NK-92 (cell line): ENCODE results near the gene VPS37B.
"Not testable (repeated sequence)": the region's sequence is repeated elsewhere in the genome, so short reads cannot be mapped to it uniquely, and the experiment has no call there.

Experiments
- DNase-seq: peaks from one replicate; lab custom pipeline; 2025; ENCODE audit not compliant: unreplicated experiment; lab: John Stamatoyannopoulos, UW

The VPS37B gene

DNA sequence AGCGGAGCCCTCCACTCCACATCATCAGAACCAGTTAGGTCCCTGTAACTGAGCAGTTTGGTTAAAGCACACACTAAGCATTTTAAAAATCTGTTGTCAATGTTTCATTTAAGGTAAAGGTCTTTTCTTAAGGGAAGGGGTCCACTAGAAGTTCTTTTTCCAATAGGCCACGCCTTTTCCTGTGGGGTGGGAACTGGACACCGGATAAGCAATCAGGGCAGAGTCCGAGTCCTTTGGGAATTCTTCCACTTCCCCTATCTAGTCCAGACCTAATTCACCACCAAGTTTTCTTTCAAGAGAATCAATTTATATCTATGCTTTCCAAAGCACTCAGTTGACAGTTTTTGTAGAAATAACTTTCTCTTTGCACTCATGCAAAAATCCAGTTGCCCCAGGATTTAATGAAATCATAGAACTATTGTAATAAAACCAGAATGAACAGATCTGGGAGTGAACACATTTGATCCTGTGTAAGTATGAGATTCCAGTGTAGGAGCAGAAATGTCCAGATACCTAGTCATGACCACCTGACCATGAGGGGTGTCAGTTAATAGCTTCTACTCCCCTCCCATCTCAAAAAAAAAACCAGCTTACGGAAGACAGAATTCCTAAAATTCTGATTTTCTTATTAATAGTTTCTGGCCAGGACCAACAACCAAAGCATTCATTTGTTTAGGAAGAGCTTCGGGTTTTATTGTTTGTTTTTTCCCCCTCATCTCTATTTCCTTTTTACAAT, 11.7 kb downstream of the VPS37B start:
- no peak for DNase-seq

DNA sequence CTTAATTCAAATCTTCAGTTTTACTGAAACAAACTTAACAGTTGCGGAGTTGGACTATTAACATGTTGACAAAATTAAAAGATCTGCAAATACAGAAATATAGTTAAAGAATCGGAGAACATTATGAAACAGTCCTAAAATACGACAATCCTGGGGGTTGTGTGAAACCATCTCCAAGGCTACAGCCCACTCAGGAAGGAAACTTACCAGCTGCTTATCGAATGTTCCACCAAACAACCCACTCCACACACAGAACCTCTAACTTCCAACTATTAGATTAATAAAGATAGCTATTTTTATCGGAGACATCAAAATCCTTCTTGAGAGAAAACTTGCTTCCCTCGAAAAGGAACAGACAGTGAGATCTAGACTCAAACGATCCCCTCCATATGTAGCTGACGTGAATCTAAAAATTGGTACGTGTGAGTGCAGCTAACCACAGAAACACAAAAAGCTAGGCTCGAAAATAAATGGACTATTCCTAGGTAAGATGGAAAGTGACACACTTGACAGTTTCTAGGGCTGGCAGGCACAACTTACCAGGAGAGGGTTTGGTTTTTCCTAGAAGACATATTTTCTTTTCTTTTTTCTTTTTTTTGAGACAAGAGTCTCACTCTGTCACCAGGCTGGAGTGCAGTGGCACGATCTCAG, 12.9 kb downstream of the VPS37B start:
- DNase-seq, result no peak

- no peak for DNase-seq
Measured at GRCh38 chr12:122880668-122881067, 15.3 kb downstream of the VPS37B start.

- DNase-seq, result no peak
Measured at GRCh38 chr12:122880155-122880667, 15.7 kb downstream of the VPS37B start.

DNA sequence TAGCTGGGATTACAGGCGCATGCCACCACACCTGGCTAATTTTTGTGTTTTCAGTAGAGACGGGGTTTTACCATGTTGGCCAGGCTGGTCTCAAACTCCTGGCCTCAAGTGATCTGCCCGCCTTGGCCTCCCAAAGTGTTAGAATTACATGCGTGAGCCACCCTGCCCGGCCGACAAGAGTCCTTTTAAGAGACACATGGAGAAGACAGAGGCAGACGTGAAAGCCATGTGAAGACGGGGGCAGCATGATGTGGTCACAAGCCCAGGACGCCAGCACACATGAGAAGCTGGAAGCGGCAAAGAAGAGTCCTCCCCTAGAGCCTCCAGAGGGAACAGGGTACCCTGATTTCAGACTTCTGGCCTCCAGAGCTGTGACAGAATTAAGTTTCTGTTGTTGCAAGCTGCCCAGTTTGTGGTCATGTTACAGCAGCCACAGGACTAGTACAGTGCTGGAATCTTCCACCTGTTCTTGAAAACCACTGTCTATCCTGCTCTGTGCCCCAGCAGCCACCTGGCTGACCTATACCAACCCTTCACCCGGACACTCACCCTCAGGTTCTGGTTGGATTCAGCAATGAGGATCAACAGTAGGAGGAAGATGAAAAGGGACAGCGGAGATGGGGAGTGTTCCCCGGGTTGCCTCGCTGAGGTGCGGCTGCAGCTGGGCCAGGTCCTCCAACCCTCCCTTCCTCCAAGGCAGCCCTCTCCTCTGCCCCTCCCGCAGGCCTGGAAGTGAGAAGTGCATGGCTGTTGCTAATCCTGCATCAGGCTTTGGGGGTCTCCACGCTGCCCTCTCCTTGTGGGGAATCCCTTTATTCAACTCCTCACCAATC, 16.9 kb downstream of the VPS37B start:
- DNase-seq, result no peak

GRCh38 chr12:122876731-122877130, 19.2 kb downstream of the VPS37B start:
- no peak for DNase-seq

DNA sequence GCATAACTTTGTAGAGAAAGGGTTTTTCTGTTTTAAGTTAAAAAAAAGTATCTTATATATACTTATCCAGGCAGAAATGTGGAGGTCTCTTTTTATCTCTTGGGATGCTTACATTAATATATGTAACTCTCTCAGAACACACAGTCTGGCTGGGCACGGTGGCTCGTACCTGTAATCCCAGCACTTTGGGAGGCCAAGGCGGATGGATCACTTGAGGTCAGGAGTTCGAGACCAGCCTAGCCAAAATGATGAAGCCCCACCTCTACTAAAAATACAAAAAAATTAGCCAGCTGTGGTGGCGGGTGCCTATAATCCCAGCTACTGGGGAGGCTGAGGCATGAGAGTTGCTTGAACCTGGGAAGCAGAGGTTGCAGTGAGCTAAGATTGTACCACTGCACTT, 19.6 kb downstream of the VPS37B start:
- not testable (repeated sequence) for DNase-seq

DNA sequence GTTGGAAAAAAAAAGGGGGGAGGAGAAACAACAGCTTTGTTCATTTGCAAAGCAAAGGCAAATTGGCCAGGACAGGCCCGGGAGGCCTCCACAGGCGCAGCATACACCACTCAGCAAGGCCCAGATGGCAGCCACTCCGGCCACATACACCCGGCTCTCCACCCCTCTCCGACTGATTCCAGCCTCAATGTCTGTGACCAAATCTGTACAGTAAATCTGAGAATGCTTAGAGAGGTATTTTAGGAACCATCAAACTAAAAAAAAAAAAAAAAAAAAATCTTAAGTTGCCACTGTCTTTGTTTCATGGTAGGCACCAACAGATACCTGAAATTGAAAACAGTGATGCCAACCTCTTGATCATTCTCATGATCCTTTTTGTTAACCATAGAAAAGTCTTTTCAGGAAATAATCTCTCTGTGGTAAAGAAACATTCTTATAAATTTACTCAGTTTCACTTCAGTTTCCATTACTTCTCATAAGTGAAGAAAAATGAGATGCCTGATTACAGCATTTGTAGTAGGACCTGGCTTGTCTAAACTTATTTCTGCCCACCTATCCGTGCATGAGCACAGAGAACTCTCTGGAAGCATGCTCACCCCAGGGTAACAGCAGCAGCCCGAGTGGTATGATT, 20.2 kb downstream of the VPS37B start:
- no peak for DNase-seq

DNA sequence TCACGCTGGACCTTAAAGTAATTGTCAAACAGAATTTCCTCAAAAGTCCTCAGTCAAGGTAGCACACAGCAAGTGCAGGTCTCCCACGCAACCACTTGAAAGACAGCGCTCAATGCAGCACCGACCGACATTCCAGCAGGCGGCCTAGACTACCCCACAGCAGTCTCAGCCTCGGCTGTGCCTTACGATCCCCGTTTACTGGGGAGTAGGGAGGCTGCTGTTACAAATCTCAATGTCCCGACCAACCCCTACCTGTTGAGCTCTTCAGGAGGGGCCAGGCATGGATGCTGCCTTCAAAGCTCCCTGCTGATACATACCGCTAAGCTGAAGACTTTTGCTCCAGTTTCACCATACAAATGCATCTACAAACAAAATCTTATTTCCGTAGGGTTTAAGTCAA, 21.8 kb downstream of the VPS37B start:
- no peak for DNase-seq

- no peak for DNase-seq
Measured at GRCh38 chr12:122873540-122873939, 22.4 kb downstream of the VPS37B start.

DNA sequence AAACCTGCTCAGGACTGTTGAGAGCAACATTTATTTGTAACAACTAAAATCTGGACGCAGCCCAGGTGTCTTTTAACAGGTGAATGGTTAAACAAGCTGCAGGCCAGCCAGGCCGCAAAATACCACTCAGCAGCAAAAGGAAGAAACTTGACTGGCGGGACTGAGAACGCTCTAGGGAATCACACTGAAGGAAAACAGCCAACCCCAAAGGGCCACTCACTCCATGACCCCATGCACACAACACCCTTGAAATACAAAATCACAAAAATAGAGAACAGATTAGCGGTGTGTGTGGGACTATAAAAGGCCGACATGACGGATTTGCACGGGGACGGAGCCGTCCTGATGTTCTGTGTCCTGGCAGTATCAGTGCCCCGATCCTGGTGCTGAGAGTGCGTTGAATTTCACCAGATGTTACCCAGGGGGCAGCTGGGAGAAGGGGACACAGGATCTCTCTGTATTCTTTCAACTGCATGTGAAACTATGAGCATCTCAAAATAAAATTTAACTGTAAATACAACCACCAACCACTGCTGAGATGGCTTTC, 23.0 kb downstream of the VPS37B start:
- DNase-seq, result no peak

DNA sequence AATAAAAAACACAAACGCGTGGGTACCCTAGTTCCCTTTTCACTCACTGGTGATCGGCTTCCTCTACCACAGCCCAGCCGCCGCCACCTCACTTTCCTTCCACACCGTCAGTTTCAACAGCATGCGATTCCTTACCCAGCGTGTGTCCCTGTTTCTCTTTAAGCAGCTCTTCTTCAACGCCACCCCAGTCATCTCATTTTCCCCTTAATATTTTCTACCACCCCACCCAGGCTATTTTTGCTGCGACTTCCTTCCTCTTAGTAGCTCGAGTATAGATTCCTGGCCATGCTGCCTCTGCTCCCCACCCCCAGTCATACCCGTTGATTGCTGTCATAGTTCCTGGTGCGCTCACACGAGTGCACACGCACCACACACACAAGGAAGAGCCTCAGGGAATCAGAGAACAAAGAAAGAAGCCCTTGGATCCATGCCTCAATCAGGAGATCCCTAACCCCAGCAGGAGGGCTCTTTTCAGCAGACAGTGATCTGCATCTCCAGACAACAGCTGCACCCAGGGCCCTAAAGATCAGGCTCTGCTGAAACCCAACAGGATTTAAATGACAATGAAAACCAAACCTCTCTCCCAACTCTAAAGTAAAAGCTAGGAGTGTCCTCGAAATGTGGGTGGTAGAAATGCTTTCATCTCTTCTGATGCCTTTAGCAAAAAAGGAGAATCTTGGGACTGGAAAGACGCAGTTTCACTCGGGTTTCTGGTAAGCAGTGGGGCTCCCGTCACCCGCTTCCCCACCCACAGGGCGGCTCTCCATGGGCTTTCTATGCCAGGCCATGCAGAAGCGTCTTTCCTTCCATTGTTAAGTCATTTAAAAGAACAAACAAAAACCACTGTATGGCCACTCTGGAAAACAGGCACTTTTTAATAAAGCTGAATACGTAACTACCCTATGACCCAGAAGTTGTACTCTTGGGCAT, 23.8 kb downstream of the VPS37B start:
- DNase-seq, result no peak

DNA sequence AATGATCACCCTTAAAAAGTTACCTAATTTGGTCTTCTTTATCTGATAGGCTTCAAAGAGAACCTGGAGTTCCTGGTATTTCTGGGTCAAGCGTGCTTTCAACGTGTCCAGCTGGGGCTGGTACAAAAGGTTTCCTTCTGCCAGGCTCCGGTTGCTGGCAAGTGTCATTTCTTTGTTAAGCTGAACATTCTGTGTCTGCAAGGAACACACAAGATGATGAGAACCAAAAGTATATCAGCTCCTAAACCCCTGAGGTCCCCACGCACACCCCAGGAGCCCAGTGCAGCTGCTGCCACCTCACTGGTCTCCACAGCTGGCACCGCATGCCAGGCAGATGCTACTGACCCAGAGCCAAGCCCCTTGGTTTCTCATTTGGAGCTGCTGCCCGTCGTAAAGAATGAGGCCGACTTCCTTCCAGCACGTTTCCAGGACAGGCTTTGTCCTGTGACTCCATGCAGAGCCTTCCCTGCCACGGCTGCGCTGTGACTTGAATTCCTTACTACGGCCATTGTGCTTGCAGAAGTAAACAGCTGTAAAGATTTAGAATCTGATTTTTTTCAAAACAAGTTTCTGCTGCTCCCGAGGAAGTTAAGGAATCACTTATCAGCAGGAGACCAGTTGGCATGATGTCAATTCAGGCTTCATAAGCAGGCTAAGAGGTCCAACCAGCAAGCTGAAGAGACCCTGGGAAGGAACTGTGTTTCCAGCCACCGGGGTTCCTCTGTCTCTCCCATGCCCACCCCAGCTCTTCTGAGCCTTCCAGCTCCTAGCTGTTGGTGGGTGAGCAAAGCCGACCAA, 24.9 kb downstream of the VPS37B start:
- DNase-seq, result no peak

DNA sequence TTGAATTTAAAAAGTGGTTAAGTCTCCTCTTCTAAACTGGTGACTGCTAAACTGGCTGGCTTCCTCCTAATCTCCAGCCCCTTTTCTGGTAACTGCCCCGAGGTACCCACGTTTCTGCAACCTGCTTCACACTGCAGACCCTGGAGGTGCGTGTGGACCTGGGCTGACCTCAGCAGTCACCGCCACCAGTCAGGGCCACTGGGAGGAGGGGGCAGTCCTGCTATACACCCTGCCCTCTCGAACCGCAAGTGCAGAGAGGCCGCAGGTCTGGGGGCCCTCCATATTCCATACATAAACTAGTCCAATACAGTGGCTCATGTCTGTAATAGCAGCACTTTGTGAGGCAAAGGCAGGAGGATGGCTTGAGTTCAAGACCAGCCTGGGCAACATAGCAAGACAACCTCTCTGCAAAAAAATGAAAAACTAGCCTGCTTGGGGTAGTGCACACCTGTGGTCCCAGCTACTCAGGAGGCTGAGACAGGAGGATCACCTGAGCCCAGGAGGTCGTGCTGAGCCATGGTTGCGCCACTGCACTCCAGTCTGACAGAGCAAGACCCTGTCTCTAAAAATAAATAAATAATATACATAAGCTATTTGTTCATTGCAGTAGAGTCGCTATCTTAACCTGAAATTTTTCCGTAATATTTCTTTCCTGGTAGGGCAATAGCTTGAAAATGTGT, 25.6 kb downstream of the VPS37B start:
- DNase-seq, result no peak

DNA sequence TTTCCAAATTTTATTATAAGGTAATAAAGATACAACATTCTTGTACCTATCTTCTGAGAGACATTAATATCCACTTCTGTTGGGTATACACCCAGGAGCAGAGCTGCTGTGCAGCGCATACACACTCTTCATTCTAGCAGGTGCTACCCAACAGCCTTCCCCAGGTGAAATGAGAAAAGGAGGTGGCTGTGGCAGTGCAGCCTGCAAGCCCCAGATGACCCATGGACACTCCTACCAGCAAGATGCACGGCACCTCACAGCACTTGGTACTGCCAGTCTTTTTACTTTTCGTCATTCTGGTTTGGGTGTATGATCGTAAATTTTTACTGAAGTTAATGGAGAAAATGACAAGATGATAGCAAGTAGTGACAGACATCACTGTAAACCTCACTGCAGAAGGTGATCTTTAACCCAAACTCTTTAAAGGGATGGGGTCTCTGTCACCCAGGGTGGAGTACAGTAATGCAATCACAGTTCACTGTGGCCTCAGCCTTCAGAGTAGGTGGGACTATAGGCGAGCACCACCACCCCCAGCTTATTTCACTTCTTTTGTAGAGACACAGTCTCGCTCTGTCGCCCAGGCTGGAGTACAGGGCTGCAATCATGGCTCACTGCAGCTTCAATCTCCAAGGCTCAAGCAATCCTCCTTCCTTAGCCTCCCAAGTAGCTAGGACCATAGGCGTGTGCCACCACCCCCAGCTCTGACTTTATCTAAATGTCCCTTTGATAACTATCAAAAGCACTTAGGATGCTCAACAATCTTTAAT, 26.5 kb downstream of the VPS37B start:
- DNase-seq, result no peak

DNA sequence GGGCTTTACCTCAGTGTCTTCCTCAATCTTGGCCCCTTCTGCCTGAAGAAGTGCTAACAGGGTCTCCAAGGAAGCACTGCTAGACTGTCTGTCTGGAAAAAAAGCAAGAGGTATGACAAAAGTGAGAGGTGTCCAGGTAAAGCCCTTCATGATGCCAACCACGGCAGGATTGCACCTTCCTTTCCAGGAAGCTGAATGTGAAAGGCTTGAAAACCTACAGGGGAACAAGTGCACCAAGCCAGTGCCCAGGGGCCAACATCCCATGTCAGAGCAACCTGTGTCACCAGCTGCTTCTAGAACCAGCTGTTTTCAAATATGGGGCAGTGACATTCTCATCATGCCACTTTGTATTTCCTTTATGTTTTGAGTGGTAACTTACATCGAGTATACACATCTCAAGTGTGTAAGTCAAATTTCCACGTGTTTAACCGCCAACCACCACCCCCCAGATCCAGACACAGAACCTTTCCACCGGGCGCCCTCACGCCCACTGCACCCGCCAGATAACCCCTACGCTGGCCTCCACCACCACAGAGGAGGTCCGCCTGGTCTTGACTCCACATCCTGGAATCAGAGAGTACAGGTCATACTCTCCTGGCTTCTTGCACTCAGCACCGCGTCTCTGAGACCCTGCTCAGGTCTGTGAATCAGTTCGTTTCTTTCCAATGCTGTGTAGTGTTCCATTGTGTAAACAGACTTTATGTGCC, 27.3 kb downstream of the VPS37B start:
- no peak for DNase-seq
